HepG2 (cell line): ENCODE results near the gene KCNH1. TPM values are rescaled to one million over a fixed set of nuclear protein-coding genes. Genes with fewer than 3 reads are reported as not detected.

ENCODE experiments used
- ATAC-seq: fragments of 200-7000 bp; cut with Tn5 transposase; 3 replicates; pipeline ENCODE4 v1.9.1; 2020; ENCODE audit warnings: mild to moderate bottlenecking, moderate library complexity
- BruUV-seq: library from RNA; stranded (reverse); fragments of 400-500 nt; replicated peaks from 2 replicates; lab custom pipeline; 2021; lab: Mats Ljungman, UMichigan
- CTCF ChIA-PET: fragments of 300-600 bp; formaldehyde crosslinking; extraction: SDS; loops from one replicate; lab custom pipeline; 2021; ENCODE audit warnings: low total read pairs, inconsistent platforms, low intra/inter-chr PET ratio; lab: Yijun Ruan, JAX
- POLR2A ChIA-PET: fragments of 350-600 bp; sonication (Branson Sonifier 250); formaldehyde crosslinking; loops from one replicate; lab custom pipeline; 2020; ENCODE audit warnings: antibody characterized with exemption, inconsistent platforms; lab: Yijun Ruan, JAX
- DNase-seq: peaks from one replicate; pipeline ENCODE4 v3.0.0-alpha.2; 2015; ENCODE audit warnings: low spot score
- FAIRE-seq: peaks from 3 replicates; lab custom pipeline; 2011; peaks lifted over from hg19 to GRCh38; lab: Jason Lieb, UNC
- H2AFZ ChIP-seq: one replicate; pipeline ENCODE4 v1.6.1; 2011; ENCODE audit warnings: low read length, inconsistent platforms
- H3K27ac ChIP-seq: fragments of 300-600 bp; 3 replicates; pipeline ENCODE4 v1.8.0; 2011; ENCODE audit warnings: mixed run types, mild to moderate bottlenecking, mixed read lengths, low read length, inconsistent platforms; ENCODE audit not compliant: insufficient read depth; ENCODE audit errors: extremely low read length
- H3K27me3 ChIP-seq, 2 experiments: fragments of 200-600 bp in 1 of 2; 2 replicates in 1 of 2; 3 replicates in 1 of 2; pipeline versions ENCODE4 v1.6.0 to v1.8.0; 2011; ENCODE audit warnings: low read length in 2 of 2, mild to moderate bottlenecking in 2 of 2, moderate library complexity in 2 of 2, inconsistent platforms in 1 of 2; ENCODE audit not compliant: insufficient read depth in 2 of 2, control insufficient read depth in 1 of 2
- H3K36me3 ChIP-seq, 2 experiments: fragments of 200-600 bp in 1 of 2; replicated peaks in 1 of 2; 2 replicates in 1 of 2; 3 replicates in 1 of 2; pipeline versions ENCODE4 v1.5.1 to v1.8.0; 2011; ENCODE audit warnings: low read length in 2 of 2, inconsistent platforms in 1 of 2; ENCODE audit not compliant: insufficient read depth in 2 of 2, control insufficient read depth in 1 of 2
- H3K4me1 ChIP-seq: 2 replicates; pipeline ENCODE4 v1.5.1; 2012; ENCODE audit warnings: low read length, inconsistent platforms; ENCODE audit not compliant: insufficient read depth
- H3K4me2 ChIP-seq: 2 replicates; pipeline ENCODE4 v1.6.0; 2011; ENCODE audit warnings: low read depth, low read length, inconsistent platforms
- H3K4me3 ChIP-seq, 3 experiments: fragments of 200-600 bp in 1 of 3; sonication (generic), shearing (Covaris generic) in 1 of 3; replicated peaks in 1 of 3; 2 replicates each; pipeline ENCODE4 v1.5.1; 2011 to 2016; ENCODE audit warnings: low read length in 3 of 3, inconsistent platforms in 2 of 3, low read depth in 2 of 3, mild to moderate bottlenecking in 2 of 3, control low read depth in 1 of 3, mixed read lengths in 1 of 3; ENCODE audit not compliant: insufficient read depth in 1 of 3
- H3K79me2 ChIP-seq: one replicate; pipeline ENCODE4 v1.6.1; 2011; ENCODE audit warnings: low read length, inconsistent platforms; ENCODE audit not compliant: insufficient read depth
- H3K9ac ChIP-seq: 2 replicates; pipeline ENCODE4 v1.6.0; 2011; ENCODE audit warnings: mild to moderate bottlenecking, low read depth, low read length, inconsistent platforms; ENCODE audit not compliant: insufficient read depth
- H3K9me3 ChIP-seq: 2 replicates; pipeline ENCODE4 v1.5.1; 2012; ENCODE audit warnings: mild to moderate bottlenecking, low read length
- H4K20me1 ChIP-seq: 2 replicates; pipeline ENCODE4 v1.6.0; 2011; ENCODE audit warnings: inconsistent platforms, mild to moderate bottlenecking, low read length, moderate library complexity; ENCODE audit not compliant: insufficient read depth
- FLYWCH1 ChIP-seq: sonication (generic); formaldehyde crosslinking; IDR thresholded peaks from 2 replicates; pipeline ENCODE4 v1.8.1; 2023; ENCODE audit warnings: mild to moderate bottlenecking, missing genetic modification reagents
- KAT8 ChIP-seq: IDR thresholded peaks from 2 replicates; pipeline ENCODE4 v1.6.1; 2016; ENCODE audit warnings: missing genetic modification reagents, missing compliant biosample characterization
- POLR2A ChIP-seq, 2 experiments: IDR thresholded peaks; 2 replicates each; pipeline ENCODE4 v1.6.1; 2011; ENCODE audit warnings: low read depth in 2 of 2, low read length in 2 of 2, mild to moderate bottlenecking in 1 of 2, moderate library complexity in 1 of 2; ENCODE audit not compliant: insufficient read depth in 1 of 2
- U2AF1 ChIP-seq: fragments of 200-400 bp; formaldehyde crosslinking; optimal IDR thresholded peaks from 2 replicates; pipeline ENCODE3; 2017; ENCODE audit warnings: mild to moderate bottlenecking, low read depth, low read length
- ZNF138 ChIP-seq: sonication (generic); formaldehyde crosslinking; IDR thresholded peaks from 2 replicates; pipeline ENCODE4 v1.5.0; 2020; ENCODE audit warnings: mild to moderate bottlenecking, low read depth, missing genetic modification reagents
- ZNF235 ChIP-seq: sonication (generic); formaldehyde crosslinking; IDR thresholded peaks from 2 replicates; pipeline ENCODE4 v1.8.1; 2023; ENCODE audit warnings: mild to moderate bottlenecking, missing genetic modification reagents, borderline replicate concordance
- ZNF317 ChIP-seq: sonication (generic); formaldehyde crosslinking; IDR thresholded peaks from 2 replicates; pipeline ENCODE4 v1.5.0; 2020; ENCODE audit warnings: mild to moderate bottlenecking, missing genetic modification reagents
- ZNF451 ChIP-seq: sonication (generic); formaldehyde crosslinking; IDR thresholded peaks from 2 replicates; pipeline ENCODE4 v1.5.0; 2020; ENCODE audit warnings: mild to moderate bottlenecking, missing genetic modification reagents
- ZXDC ChIP-seq: sonication (generic); formaldehyde crosslinking; IDR thresholded peaks from 2 replicates; pipeline ENCODE4 v1.5.0; 2020; ENCODE audit warnings: mild to moderate bottlenecking, missing genetic modification reagents
- WGBS: methylation state at CpG from one replicate; pipeline ENCODE4 v1.1.6; 2017; ENCODE audit warnings: low lambda C conversion rate; 5-methylcytosine and 5-hydroxymethylcytosine counted together
- in situ Hi-C: cut with HindIII; loops from 2 replicates; pipeline ENCODE4 v1.10.0; 2017; ENCODE audit warnings: low pct_unique_long_range_greater_than_20kb; ENCODE audit not compliant: extremely low pct_ligation_motif_present
- intact Hi-C: fragments of 100-400 bp; cut with micrococcal nuclease; formaldehyde crosslinking; loops from one replicate; pipeline ENCODE4 v1.10.0; 2022; ENCODE audit not compliant: unreplicated experiment
- polyA plus RNA-seq, 8 experiments: library from polyadenylated mRNA; depleted of rRNA in 3 of 8; stranded (reverse) in 7 of 8; unstranded in 1 of 8; fragments of >200 nt; fragmentation: Illumina TruSeq in 4 of 8; extraction: Trizol in 4 of 8; gene quantifications; 2 replicates each; pipeline versions ENCODE4 v1.2.1 to v1.2.3, GENCODE V29; 2011 to 2016; ENCODE audit warnings: low read depth in 4 of 8, missing spikeins in 1 of 8, mixed read lengths in 1 of 8; ENCODE audit not compliant: insufficient read depth in 1 of 8
- total RNA-seq, 5 experiments: library from RNA; depleted of rRNA; stranded (reverse); fragments of >200 nt; fragmentation: Illumina TruSeq; extraction: Trizol; gene quantifications; 2 replicates each; pipeline ENCODE4 v1.2.3, GENCODE V29; 2016; ENCODE audit warnings: low read depth in 1 of 5
- TF ChIP-seq, protein P1 (sequence below): IDR thresholded peaks from 2 replicates; pipeline ENCODE4 v1.6.1; 2012; ENCODE audit warnings: inconsistent platforms
- TF ChIP-seq, protein P2 (sequence below): sonication (generic); formaldehyde crosslinking; conservative IDR thresholded peaks from 2 replicates; pipeline ENCODE4 v1.8.0; 2022; ENCODE audit warnings: low read depth, missing genetic modification reagents

The KCNH1 gene
- total and polyA plus RNA-seq, 2 of the 13 experiments (the other 11 are each of a cell fraction or from before 2014, with no cell fraction given) = not detected

- no peak for TF ChIP-seq KAT8 (CRISPR knock-in tag)
- TF ChIP-seq, protein P1, sequence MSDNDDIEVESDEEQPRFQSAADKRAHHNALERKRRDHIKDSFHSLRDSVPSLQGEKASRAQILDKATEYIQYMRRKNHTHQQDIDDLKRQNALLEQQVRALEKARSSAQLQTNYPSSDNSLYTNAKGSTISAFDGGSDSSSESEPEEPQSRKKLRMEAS = no peak
- no peak for TF ChIP-seq FLYWCH1 (CRISPR knock-in tag)
Observed at GRCh38 chr1:210698661-210699060, 435.3 kb downstream of the KCNH1 start (continued).

GRCh38 chr1:210697185-210697584, 436.8 kb downstream of the KCNH1 start:
- DNase-seq = no peak
- in situ Hi-C loops (no loop called here), intact Hi-C loops (no loop called here)
- Histone ChIP-seq H3K4me1 (no peaks in the 10 kb centered on the region), H3K4me3 (no peak overlapping the region), H3K9me3 (no peaks in the 10 kb centered on the region), H4K20me1 (no peaks in the 10 kb centered on the region), H3K9ac (no peak overlapping the region), H2AFZ (no peak overlapping the region), H3K4me2 (no peak overlapping the region), H3K36me3 (no peaks in the 10 kb centered on the region), H3K27me3 (no peaks in the 10 kb centered on the region), H3K27ac (no peak overlapping the region), H3K79me2 (no peaks in the 10 kb centered on the region)
- ChIA-PET CTCF (no interaction called here), POLR2A (no interaction called here)
- no peak for ATAC-seq
- no TSS peak for BruUV-seq
- FAIRE-seq = no peak
- WGBS = 40% methylated on average over 3 of the region's 3 CpGs
- TF ChIP-seq ZNF235 (CRISPR knock-in tag) = no peak
- TF ChIP-seq ZNF317 (CRISPR knock-in tag) = no peak
- no peak for TF ChIP-seq POLR2A (IDR thresholded peaks at IDR 0.05; ENCODE audit: insufficient read depth in 1 of 2, low read depth in 2 of 2, low read length in 2 of 2)
- no peak for TF ChIP-seq ZXDC (CRISPR knock-in tag)
- TF ChIP-seq, protein P2, sequence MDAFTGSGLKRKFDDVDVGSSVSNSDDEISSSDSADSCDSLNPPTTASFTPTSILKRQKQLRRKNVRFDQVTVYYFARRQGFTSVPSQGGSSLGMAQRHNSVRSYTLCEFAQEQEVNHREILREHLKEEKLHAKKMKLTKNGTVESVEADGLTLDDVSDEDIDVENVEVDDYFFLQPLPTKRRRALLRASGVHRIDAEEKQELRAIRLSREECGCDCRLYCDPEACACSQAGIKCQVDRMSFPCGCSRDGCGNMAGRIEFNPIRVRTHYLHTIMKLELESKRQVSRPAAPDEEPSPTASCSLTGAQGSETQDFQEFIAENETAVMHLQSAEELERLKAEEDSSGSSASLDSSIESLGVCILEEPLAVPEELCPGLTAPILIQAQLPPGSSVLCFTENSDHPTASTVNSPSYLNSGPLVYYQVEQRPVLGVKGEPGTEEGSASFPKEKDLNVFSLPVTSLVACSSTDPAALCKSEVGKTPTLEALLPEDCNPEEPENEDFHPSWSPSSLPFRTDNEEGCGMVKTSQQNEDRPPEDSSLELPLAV (CRISPR knock-in tag) = no peak
- no peak for TF ChIP-seq U2AF1
- no peak for TF ChIP-seq ZNF138 (CRISPR knock-in tag)
- TF ChIP-seq ZNF451 = no peak
